Stomach (tissue), 19 donors: ENCODE results near the gene PNMA8B. TPM values are rescaled to one million over a fixed set of nuclear protein-coding genes. Genes with fewer than 3 reads are reported as not detected.

Experiments
- DNase-seq, 2 donors: peaks; one replicate each; pipeline versions ENCODE4 v3.0.0 to v3.0.0-alpha.2; 2013 to 2019
- H3K27ac ChIP-seq, 5 donors: fragments of 200-600 bp in 4 of 5; sonication (generic) in 4 of 5; one replicate each; pipeline ENCODE4 v1.5.1; 2013 to 2019; ENCODE audit warnings: mild to moderate bottlenecking in 1 of 5, moderate library complexity in 1 of 5
- H3K27me3 ChIP-seq, 3 donors: fragments of 200-600 bp; sonication (generic); one replicate each; pipeline ENCODE4 v1.5.1; 2017 to 2019; ENCODE audit warnings: mixed run types in 1 of 3
- H3K36me3 ChIP-seq, 4 donors: fragments of 200-600 bp; sonication (generic); 1 replicate in 3 of 4; 2 replicates in 1 of 4; pipeline ENCODE4 v1.5.1; 2016 to 2019
- H3K4me1 ChIP-seq, 4 donors: fragments of 200-600 bp; sonication (generic); one replicate each; pipeline ENCODE4 v1.5.1; 2016 to 2019
- H3K4me3 ChIP-seq, 4 donors: fragments of 200-600 bp; sonication (generic) in 3 of 4; one replicate each; pipeline ENCODE4 v1.5.1; 2016 to 2019; ENCODE audit warnings: mild to moderate bottlenecking in 1 of 4
- H3K9me3 ChIP-seq, 4 donors: fragments of 200-600 bp; sonication (generic); one replicate each; pipeline ENCODE4 v1.5.1; 2016 to 2019
- CTCF ChIP-seq, 7 experiments: fragments of 450-650 bp in 4 of 7; fragments of 200-600 bp in 3 of 7; sonication (generic) in 3 of 7; IDR thresholded peaks; one replicate each; pipeline ENCODE4 v1.5.1; 2016 to 2019; ENCODE audit warnings: antibody characterized with exemption in 7 of 7, control low read depth in 2 of 7, mild to moderate bottlenecking in 1 of 7
- EP300 ChIP-seq: sonication (generic); formaldehyde crosslinking; IDR thresholded peaks from one replicate; pipeline ENCODE4 v1.6.1; 2017; ENCODE audit warnings: antibody characterized with exemption
- POLR2A ChIP-seq, 4 donors: fragments of 450-650 bp; IDR thresholded peaks; one replicate each; pipeline ENCODE4 v1.6.1; 2016; ENCODE audit warnings: antibody characterized with exemption in 4 of 4, control low read depth in 2 of 4, mild to moderate bottlenecking in 1 of 4, moderate library complexity in 1 of 4
- POLR2AphosphoS5 ChIP-seq, 3 donors: sonication (generic); formaldehyde crosslinking; IDR thresholded peaks; one replicate each; pipeline ENCODE4 v1.6.1; 2016; ENCODE audit warnings: antibody characterized with exemption in 3 of 3
- WGBS, 5 donors: extraction: QIAGEN DNeasy Blood & Tissue Kit in 3 of 5; methylation state at CpG; one replicate each; pipeline versions ENCODE4 v1.1.5 to v1.1.7; 2013 to 2018; 5-methylcytosine and 5-hydroxymethylcytosine counted together
- intact Hi-C: fragments of 100-400 bp; cut with DNase I; formaldehyde crosslinking; loops from one replicate; pipeline ENCODE4 v1.15.1; 2023; ENCODE audit warnings: low total_unique reads
- long read RNA-seq, 10 donors: transcript quantifications; one replicate each; lab custom pipeline, GENCODE V29; 2026
- polyA plus RNA-seq, 3 donors: library from polyadenylated mRNA; stranded (reverse); fragments of 200-250 nt; gene quantifications; one replicate each; pipeline ENCODE4 v1.2.3, GENCODE V29; 2013
- total RNA-seq, 5 donors: library from RNA; depleted of rRNA; stranded (reverse); fragments of >200 nt; gene quantifications; one replicate each; pipeline versions ENCODE4 v1.1.0 to v1.2.3, GENCODE V29; 2014 to 2016
- donor health status: healthy with polysubstance abuse.
- donor health status: Bipolar disorder and iron deficiency.
- donor health status: healthy.

The PNMA8B gene
- 1 to 10 TPM in 2 of 5 donors, under 1 TPM in 2, not detected in 1; under 0.01 to 4.1 (median 0.72) TPM for total RNA-seq
- 1 to 10 TPM in 1 of 3 donors, under 1 TPM in 2; 0.40 to 1.1 (median 0.76) TPM for polyA plus RNA-seq
- long read RNA-seq, donor 1, full-length matches to known transcripts, result 3 of 3 reads
- long read RNA-seq, donor 1, partial matches to known transcripts, result 0 of 3 reads
- long read RNA-seq, donor 1, other reads (novel, unspliced or antisense), result 0 of 3 reads
- long read RNA-seq, donor 2, full-length matches to known transcripts, result 9 of 9 reads
- long read RNA-seq, donor 2, partial matches to known transcripts, result 0 of 9 reads
- long read RNA-seq, donor 2, other reads (novel, unspliced or antisense), result 0 of 9 reads
- long read RNA-seq, donor 3, full-length matches to known transcripts, result 5 of 5 reads
- long read RNA-seq, donor 3, partial matches to known transcripts, result 0 of 5 reads
- long read RNA-seq, donor 3, other reads (novel, unspliced or antisense), result 0 of 5 reads
- long read RNA-seq, donor 4, full-length matches to known transcripts, result 1 of 1 reads
- long read RNA-seq, donor 4, partial matches to known transcripts, result 0 of 1 reads
- long read RNA-seq, donor 4, other reads (novel, unspliced or antisense), result 0 of 1 reads
- long read RNA-seq, donor 5, full-length matches to known transcripts, result 9 of 9 reads
- long read RNA-seq, donor 5, partial matches to known transcripts, result 0 of 9 reads
- long read RNA-seq, donor 5, other reads (novel, unspliced or antisense), result 0 of 9 reads
- long read RNA-seq, donor 6, full-length matches to known transcripts, result 12 of 12 reads
- long read RNA-seq, donor 6, partial matches to known transcripts, result 0 of 12 reads
- long read RNA-seq, donor 6, other reads (novel, unspliced or antisense), result 0 of 12 reads
- long read RNA-seq, donor 7, full-length matches to known transcripts, result 6 of 6 reads
- long read RNA-seq, donor 7, partial matches to known transcripts, result 0 of 6 reads
- long read RNA-seq, donor 7, other reads (novel, unspliced or antisense), result 0 of 6 reads
- long read RNA-seq, donor 8, full-length matches to known transcripts, result 1 of 1 reads
- long read RNA-seq, donor 8, partial matches to known transcripts, result 0 of 1 reads
- long read RNA-seq, donor 8, other reads (novel, unspliced or antisense), result 0 of 1 reads
- long read RNA-seq, donor 9, full-length matches to known transcripts, result 4 of 4 reads
- long read RNA-seq, donor 9, partial matches to known transcripts, result 0 of 4 reads
- long read RNA-seq, donor 9, other reads (novel, unspliced or antisense), result 0 of 4 reads
- long read RNA-seq, donor 10, full-length matches to known transcripts, result 2 of 2 reads
- long read RNA-seq, donor 10, partial matches to known transcripts, result 0 of 2 reads
- long read RNA-seq, donor 10, other reads (novel, unspliced or antisense), result 0 of 2 reads

- Histone ChIP-seq H3K4me1 (peaks cover 18 to 38% (median 33%) of the 10 kb centered on the region in 4 donors), H3K4me3 (peak within 1 kb of the TSS; percentile 29 to 42 (median 38)), H3K36me3 (no peaks in the 10 kb centered on the region), H3K27me3 (peaks cover 3 to 51% (median 40%) of the 10 kb centered on the region in 3 donors), H3K9me3 (no peaks in the 10 kb centered on the region), H3K27ac (peak within 1 kb of the TSS in 1 of 5 donors; percentile 19)
- TF ChIP-seq POLR2A (IDR thresholded peaks at IDR 0.05) (no peak), CTCF (IDR thresholded peaks at IDR 0.05) (no peak), EP300 (no peak), POLR2AphosphoS5 (IDR thresholded peaks at IDR 0.05) (no peak)
- 0 to 19% (median 9%) methylated on average over 14 to 29 of the region's 29 CpGs for WGBS, 5 donors
- intact Hi-C loops, result no loop called here
- peak in 1 of 2 donors; percentile 95 for DNase-seq
These were observed at the start of gene PNMA8B for GRCh38 chr19:46495786-46496099. Gene PNMA8B, minus strand, starts transcription at chr19:46495867. Its CDS starts 402 bp downstream, at chr19:46495465.

GRCh38 chr19:46544651-46545050 lies 49.0 kb upstream of the PNMA8B start:
- Histone ChIP-seq H3K27ac (no peak overlapping the region), H3K27me3 (no peaks in the 10 kb centered on the region), H3K36me3 (no peaks in the 10 kb centered on the region), H3K9me3 (no peaks in the 10 kb centered on the region), H3K4me1 (peaks cover 0 to 7% (median 2%) of the 10 kb centered on the region in 4 donors), H3K4me3 (no peak overlapping the region)
- intact Hi-C loops, result no loop called here
- WGBS, 5 donors, result 78 to 94% (median 86%) methylated on average over 4 to 5 of the region's 5 CpGs
- TF ChIP-seq EP300 (no peak), CTCF (IDR thresholded peaks at IDR 0.05) (no peak), POLR2A (IDR thresholded peaks at IDR 0.05) (no peak), POLR2AphosphoS5 (IDR thresholded peaks at IDR 0.05) (no peak)
- no peak for DNase-seq

GRCh38 chr19:46542428-46543230 lies 47.0 kb upstream of the PNMA8B start:
- no peaks in the 10 kb centered on the region for H3K27me3 ChIP-seq
- no peak overlapping the region for H3K27ac ChIP-seq
- 29 to 38% (median 34%) methylated on average over 15 of the region's 15 CpGs for WGBS, 5 donors
- H3K4me3 ChIP-seq, result no peak overlapping the region
- intact Hi-C loops, result no loop called here
- no peaks in the 10 kb centered on the region for H3K9me3 ChIP-seq
- H3K4me1 ChIP-seq, result peaks cover 0 to 7% (median 2%) of the 10 kb centered on the region in 4 donors
- no peaks in the 10 kb centered on the region for H3K36me3 ChIP-seq
- DNase-seq, result peak; percentile 95 to 97
- no peak for TF ChIP-seq POLR2A (IDR thresholded peaks at IDR 0.05)
- peak in 5 of 7 experiments; percentile 79 to 97 (median 94) for TF ChIP-seq CTCF (IDR thresholded peaks at IDR 0.05)
